Measurements from ENCODE around the gene HDAC11.

- TF ChIP-seq, protein P1, sequence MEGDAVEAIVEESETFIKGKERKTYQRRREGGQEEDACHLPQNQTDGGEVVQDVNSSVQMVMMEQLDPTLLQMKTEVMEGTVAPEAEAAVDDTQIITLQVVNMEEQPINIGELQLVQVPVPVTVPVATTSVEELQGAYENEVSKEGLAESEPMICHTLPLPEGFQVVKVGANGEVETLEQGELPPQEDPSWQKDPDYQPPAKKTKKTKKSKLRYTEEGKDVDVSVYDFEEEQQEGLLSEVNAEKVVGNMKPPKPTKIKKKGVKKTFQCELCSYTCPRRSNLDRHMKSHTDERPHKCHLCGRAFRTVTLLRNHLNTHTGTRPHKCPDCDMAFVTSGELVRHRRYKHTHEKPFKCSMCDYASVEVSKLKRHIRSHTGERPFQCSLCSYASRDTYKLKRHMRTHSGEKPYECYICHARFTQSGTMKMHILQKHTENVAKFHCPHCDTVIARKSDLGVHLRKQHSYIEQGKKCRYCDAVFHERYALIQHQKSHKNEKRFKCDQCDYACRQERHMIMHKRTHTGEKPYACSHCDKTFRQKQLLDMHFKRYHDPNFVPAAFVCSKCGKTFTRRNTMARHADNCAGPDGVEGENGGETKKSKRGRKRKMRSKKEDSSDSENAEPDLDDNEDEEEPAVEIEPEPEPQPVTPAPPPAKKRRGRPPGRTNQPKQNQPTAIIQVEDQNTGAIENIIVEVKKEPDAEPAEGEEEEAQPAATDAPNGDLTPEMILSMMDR (IDR thresholded peaks at IDR 0.05): no peak
- TF ChIP-seq POLR2A (IDR thresholded peaks at IDR 0.05): no peak
- TF ChIP-seq POLR2AphosphoS5 (IDR thresholded peaks at IDR 0.05): no peak
Observed at GRCh38 chr3:13505147-13506130, 25.3 kb downstream of the HDAC11 start.

Data from upper lobe of left lung (tissue), 4 donors.